Neutrophil (primary cell): ENCODE results near the gene ZCCHC4.

Experiments
- H3K27ac ChIP-seq: fragments of 200-600 bp; sonication (generic); 2 replicates; pipeline ENCODE4 v1.5.1; 2016; ENCODE audit warnings: mild to moderate bottlenecking, moderate library complexity
- H3K27me3 ChIP-seq: fragments of 200-600 bp; sonication (generic); 2 replicates; pipeline ENCODE4 v1.6.0; 2016; ENCODE audit warnings: mild to moderate bottlenecking
- H3K36me3 ChIP-seq: fragments of 200-600 bp; sonication (generic); 2 replicates; pipeline ENCODE4 v1.5.1; 2017
- H3K4me1 ChIP-seq, 2 experiments: fragments of 200-600 bp in 1 of 2; sonication (generic) in 1 of 2; 1 replicate in 1 of 2; 2 replicates in 1 of 2; pipeline versions ENCODE4 v1.5.1 to v1.6.1; 2013 to 2016; ENCODE audit warnings: low read depth in 1 of 2, low read length in 1 of 2, mild to moderate bottlenecking in 1 of 2, moderate library complexity in 1 of 2; ENCODE audit not compliant: control insufficient read depth in 1 of 2, insufficient read depth in 1 of 2
- H3K4me3 ChIP-seq, 2 experiments: fragments of 200-600 bp in 1 of 2; sonication (generic) in 1 of 2; 1 replicate in 1 of 2; 2 replicates in 1 of 2; pipeline ENCODE4 v1.5.1; 2013 to 2016; ENCODE audit warnings: low read depth in 1 of 2, low read length in 1 of 2, mild to moderate bottlenecking in 1 of 2, moderate library complexity in 1 of 2
- H3K9me3 ChIP-seq: fragments of 200-600 bp; sonication (generic); 2 replicates; pipeline ENCODE4 v1.5.1; 2016
- TF ChIP-seq, protein P1 (sequence below): fragments of 200-600 bp; sonication (generic); IDR thresholded peaks from 2 replicates; pipeline ENCODE4 v1.5.1; 2016; ENCODE audit warnings: antibody characterized with exemption

ZCCHC4 gene

DNA sequence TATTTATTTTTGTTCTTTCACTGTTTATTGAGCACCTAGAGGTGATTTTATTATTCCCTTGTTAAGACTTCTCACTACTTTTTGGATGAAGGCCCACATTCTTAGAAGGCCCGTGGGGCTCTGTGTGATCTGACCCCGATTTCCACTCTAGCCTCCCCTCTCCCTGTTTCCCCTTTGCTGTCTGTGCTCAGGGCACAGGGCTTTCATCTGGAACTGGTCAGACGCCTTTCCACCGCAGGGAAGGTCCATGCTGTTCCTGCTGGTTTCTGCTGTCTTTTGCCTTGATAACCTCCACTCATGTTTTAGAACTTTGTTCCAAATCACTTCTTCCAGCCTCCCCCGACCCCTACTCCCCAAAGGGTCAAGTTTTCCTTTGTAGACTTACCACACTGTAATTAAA, 33.2 kb downstream of the ZCCHC4 start:
- Histone ChIP-seq H3K4me3 (no peak overlapping the region), H3K9me3 (no peaks in the 10 kb centered on the region), H3K27ac (no peak overlapping the region), H3K27me3 (no peaks in the 10 kb centered on the region), H3K36me3 (no peaks in the 10 kb centered on the region), H3K4me1 (no peaks in the 10 kb centered on the region)
- TF ChIP-seq, protein P1, sequence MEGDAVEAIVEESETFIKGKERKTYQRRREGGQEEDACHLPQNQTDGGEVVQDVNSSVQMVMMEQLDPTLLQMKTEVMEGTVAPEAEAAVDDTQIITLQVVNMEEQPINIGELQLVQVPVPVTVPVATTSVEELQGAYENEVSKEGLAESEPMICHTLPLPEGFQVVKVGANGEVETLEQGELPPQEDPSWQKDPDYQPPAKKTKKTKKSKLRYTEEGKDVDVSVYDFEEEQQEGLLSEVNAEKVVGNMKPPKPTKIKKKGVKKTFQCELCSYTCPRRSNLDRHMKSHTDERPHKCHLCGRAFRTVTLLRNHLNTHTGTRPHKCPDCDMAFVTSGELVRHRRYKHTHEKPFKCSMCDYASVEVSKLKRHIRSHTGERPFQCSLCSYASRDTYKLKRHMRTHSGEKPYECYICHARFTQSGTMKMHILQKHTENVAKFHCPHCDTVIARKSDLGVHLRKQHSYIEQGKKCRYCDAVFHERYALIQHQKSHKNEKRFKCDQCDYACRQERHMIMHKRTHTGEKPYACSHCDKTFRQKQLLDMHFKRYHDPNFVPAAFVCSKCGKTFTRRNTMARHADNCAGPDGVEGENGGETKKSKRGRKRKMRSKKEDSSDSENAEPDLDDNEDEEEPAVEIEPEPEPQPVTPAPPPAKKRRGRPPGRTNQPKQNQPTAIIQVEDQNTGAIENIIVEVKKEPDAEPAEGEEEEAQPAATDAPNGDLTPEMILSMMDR = no peak

DNA sequence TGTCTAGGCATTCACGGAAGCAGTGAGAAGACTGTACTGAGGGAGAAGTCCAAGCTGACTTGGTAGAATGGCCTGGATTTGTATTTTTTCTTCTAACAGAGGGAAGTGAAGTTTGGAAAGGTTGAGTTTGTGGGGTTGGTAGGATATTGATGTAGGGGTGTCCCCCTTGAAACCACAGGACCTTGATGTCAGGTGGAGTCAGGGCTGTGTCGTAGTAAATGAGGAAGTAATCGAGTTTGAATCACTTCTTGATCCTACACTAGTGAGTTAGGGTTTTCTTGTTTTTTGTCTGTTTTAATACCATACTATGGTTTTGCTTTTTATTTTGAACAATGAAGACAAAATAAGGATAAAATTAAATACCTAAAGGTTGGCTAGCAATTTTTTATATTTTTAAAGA, 34.3 kb downstream of the ZCCHC4 start:
- no peaks in the 10 kb centered on the region for H3K36me3 ChIP-seq
- no peak overlapping the region for H3K4me3 ChIP-seq
- TF ChIP-seq, protein P1 = no peak
- no peaks in the 10 kb centered on the region for H3K9me3 ChIP-seq
- H3K4me1 ChIP-seq = no peaks in the 10 kb centered on the region
- H3K27ac ChIP-seq = no peak overlapping the region
- no peaks in the 10 kb centered on the region for H3K27me3 ChIP-seq

DNA sequence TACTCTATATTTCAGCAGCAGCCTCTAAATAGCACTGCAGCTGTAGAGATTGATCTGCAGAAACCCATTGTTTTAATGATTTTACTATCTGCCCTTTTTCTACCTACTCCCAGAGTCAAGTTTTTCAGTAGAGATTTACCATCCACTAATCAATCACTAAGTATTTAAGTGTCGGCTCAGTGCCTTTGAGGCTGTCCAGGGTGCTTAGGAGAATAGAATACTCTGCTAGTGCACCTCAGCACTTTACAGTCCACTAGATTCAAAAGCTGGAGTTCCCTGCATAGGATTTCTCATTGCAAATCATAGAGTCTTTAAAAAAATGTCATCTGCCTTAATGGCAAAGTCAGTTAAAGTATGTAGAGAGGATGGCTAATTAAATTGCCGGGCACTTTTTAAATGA, 34.9 kb downstream of the ZCCHC4 start:
- no peaks in the 10 kb centered on the region for H3K36me3 ChIP-seq

GRCh38 chr4:25347971-25348370, 35.4 kb downstream of the ZCCHC4 start:
- no peaks in the 10 kb centered on the region for H3K4me1 ChIP-seq
- no peak overlapping the region for H3K27ac ChIP-seq
- H3K4me3 ChIP-seq = no peak overlapping the region
- H3K36me3 ChIP-seq = no peaks in the 10 kb centered on the region
- no peaks in the 10 kb centered on the region for H3K27me3 ChIP-seq
- TF ChIP-seq, protein P1 = no peak
- H3K9me3 ChIP-seq = no peaks in the 10 kb centered on the region

More for the DNA sequence above, 34.9 kb downstream of the ZCCHC4 start:
- TF ChIP-seq, protein P1 = no peak
- Histone ChIP-seq H3K27me3 (no peaks in the 10 kb centered on the region), H3K27ac (no peak overlapping the region), H3K4me1 (no peaks in the 10 kb centered on the region), H3K4me3 (no peak overlapping the region), H3K9me3 (no peaks in the 10 kb centered on the region)

- no peaks in the 10 kb centered on the region for H3K36me3 ChIP-seq
- H3K27ac ChIP-seq = no peak overlapping the region
- no peaks in the 10 kb centered on the region for H3K4me1 ChIP-seq
- H3K27me3 ChIP-seq = no peaks in the 10 kb centered on the region
- TF ChIP-seq, protein P1 = no peak
- H3K4me3 ChIP-seq = no peak overlapping the region
- no peaks in the 10 kb centered on the region for H3K9me3 ChIP-seq
Measured at GRCh38 chr4:25350561-25350960, 38.0 kb downstream of the ZCCHC4 start.
